ENCODE measurements around the gene HEATR3. TPM values are rescaled to one million over a fixed set of nuclear protein-coding genes. Genes with fewer than 3 reads are reported as not detected.

The HEATR3 gene
- total and polyA plus RNA-seq, 2 of the 13 experiments (the other 11 are each of a cell fraction or from before 2014, with no cell fraction given): 22.4 to 52.4 TPM

DNA sequence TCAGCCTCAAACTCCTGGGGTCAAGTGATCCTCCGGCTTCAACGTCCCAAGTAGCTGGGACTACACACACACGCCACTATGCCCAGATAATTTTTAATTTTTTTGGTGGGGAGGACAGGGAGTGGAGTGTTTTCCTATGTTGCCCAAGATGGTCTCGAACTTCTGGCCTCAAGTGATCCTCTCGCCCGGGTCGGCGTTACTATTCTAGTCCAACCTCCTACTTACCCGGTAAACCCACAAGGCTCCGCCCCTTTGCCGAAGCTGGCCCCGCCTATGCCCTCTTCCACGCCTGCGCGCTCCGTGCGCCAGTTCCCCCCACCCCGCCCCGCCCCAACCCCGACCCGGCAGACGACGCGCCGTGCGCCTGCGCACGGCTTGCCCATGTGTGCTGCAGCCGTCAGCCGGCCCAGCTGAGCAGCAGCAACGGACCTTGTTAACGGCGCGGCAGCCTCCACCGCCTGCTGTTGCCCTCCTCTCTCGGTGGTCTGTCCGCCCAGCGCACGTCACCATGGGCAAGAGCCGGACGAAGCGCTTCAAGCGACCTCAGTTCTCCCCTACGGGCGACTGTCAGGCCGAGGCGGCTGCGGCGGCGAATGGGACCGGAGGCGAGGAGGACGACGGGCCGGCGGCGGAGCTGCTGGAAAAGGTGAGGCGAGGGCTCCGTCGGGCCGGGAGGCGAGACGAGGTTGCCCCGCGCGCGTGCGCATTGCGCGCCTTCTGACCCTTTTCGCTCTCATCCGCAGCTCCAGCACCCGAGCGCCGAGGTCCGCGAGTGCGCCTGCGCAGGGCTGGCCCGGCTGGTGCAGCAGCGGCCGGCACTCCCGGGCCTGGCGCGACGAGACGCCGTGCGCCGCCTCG, at the start of gene HEATR3 (continued):
- TF ChIP-seq, protein P1, sequence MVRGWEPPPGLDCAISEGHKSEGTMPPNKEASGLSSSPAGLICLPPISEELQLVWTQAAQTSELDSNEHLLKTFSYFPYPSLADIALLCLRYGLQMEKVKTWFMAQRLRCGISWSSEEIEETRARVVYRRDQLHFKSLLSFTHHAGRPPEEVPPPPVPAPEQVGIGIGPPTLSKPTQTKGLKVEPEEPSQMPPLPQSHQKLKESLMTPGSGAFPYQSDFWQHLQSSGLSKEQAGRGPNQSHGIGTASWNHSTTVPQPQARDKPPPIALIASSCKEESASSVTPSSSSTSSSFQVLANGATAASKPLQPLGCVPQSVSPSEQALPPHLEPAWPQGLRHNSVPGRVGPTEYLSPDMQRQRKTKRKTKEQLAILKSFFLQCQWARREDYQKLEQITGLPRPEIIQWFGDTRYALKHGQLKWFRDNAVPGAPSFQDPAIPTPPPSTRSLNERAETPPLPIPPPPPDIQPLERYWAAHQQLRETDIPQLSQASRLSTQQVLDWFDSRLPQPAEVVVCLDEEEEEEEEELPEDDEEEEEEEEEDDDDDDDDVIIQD (CRISPR knock-in tag; IDR thresholded peaks at IDR 0.05; ENCODE audit: low read depth): 0 out of 2 replicates have a peak, but pooled peaks have one; percentile 17
- no peak; the same call in 1 of the 2 replicates for TF ChIP-seq GTF3A (CRISPR knock-in tag; conservative IDR thresholded peaks at IDR 0.05)
- no peak for TF ChIP-seq TCF7L2 (IDR thresholded peaks at IDR 0.05; ENCODE audit: low read depth, low read length)
- peak; percentile 69; the same call in 1 of the 3 replicates for TF ChIP-seq MXI1 (IDR thresholded peaks at IDR 0.05; ENCODE audit: borderline replicate concordance, low read depth, low read length)
- TF ChIP-seq, protein P2, sequence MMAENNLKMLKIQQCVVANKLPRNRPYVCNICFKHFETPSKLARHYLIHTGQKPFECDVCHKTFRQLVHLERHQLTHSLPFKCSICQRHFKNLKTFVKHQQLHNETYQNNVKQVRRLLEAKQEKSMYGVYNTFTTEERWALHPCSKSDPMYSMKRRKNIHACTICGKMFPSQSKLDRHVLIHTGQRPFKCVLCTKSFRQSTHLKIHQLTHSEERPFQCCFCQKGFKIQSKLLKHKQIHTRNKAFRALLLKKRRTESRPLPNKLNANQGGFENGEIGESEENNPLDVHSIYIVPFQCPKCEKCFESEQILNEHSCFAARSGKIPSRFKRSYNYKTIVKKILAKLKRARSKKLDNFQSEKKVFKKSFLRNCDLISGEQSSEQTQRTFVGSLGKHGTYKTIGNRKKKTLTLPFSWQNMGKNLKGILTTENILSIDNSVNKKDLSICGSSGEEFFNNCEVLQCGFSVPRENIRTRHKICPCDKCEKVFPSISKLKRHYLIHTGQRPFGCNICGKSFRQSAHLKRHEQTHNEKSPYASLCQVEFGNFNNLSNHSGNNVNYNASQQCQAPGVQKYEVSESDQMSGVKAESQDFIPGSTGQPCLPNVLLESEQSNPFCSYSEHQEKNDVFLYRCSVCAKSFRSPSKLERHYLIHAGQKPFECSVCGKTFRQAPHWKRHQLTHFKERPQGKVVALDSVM (CRISPR knock-in tag; IDR thresholded peaks at IDR 0.05): 0 out of 2 replicates have a peak, but pooled peaks have one; percentile 1
- 0 out of 2 replicates have a peak, but pooled peaks have one; percentile 13 for TF ChIP-seq MIXL1 (CRISPR knock-in tag; IDR thresholded peaks at IDR 0.05)
- 0 out of 2 replicates have a peak, but pooled peaks have one; percentile 32 for TF ChIP-seq TBX2 (CRISPR knock-in tag; IDR thresholded peaks at IDR 0.05; ENCODE audit: borderline replicate concordance)
- TF ChIP-seq ZNF558 (CRISPR knock-in tag; IDR thresholded peaks at IDR 0.05; ENCODE audit: borderline replicate concordance): no peak
- TF ChIP-seq ZNF367 (CRISPR knock-in tag; IDR thresholded peaks at IDR 0.05; ENCODE audit: borderline replicate concordance): no peak
- TF ChIP-seq, protein P3, sequence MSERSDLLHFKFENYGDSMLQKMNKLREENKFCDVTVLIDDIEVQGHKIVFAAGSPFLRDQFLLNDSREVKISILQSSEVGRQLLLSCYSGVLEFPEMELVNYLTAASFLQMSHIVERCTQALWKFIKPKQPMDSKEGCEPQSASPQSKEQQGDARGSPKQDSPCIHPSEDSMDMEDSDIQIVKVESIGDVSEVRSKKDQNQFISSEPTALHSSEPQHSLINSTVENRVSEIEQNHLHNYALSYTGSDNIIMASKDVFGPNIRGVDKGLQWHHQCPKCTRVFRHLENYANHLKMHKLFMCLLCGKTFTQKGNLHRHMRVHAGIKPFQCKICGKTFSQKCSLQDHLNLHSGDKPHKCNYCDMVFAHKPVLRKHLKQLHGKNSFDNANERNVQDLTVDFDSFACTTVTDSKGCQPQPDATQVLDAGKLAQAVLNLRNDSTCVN (CRISPR knock-in tag; IDR thresholded peaks at IDR 0.05; ENCODE audit: borderline replicate concordance): peak; percentile 80
- TF ChIP-seq FIP1L1 (IDR thresholded peaks at IDR 0.05; ENCODE audit: borderline replicate concordance, insufficient read depth, low read depth, low read length): no peak
- TF ChIP-seq ZFP36L1 (CRISPR knock-in tag; IDR thresholded peaks at IDR 0.05): peak; percentile 97
- TF ChIP-seq, protein P4, sequence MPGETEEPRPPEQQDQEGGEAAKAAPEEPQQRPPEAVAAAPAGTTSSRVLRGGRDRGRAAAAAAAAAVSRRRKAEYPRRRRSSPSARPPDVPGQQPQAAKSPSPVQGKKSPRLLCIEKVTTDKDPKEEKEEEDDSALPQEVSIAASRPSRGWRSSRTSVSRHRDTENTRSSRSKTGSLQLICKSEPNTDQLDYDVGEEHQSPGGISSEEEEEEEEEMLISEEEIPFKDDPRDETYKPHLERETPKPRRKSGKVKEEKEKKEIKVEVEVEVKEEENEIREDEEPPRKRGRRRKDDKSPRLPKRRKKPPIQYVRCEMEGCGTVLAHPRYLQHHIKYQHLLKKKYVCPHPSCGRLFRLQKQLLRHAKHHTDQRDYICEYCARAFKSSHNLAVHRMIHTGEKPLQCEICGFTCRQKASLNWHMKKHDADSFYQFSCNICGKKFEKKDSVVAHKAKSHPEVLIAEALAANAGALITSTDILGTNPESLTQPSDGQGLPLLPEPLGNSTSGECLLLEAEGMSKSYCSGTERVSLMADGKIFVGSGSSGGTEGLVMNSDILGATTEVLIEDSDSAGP (CRISPR knock-in tag; IDR thresholded peaks at IDR 0.05; ENCODE audit: borderline replicate concordance): peak; percentile 85
- TF ChIP-seq CAMTA2 (CRISPR knock-in tag; IDR thresholded peaks at IDR 0.05; ENCODE audit: borderline replicate concordance): peak; percentile 91
- peak; percentile 62; the same call in 1 of the 2 replicates for TF ChIP-seq ZSCAN12 (CRISPR knock-in tag; IDR thresholded peaks at IDR 0.05)
- peak; percentile 31 for TF ChIP-seq ZNF331 (CRISPR knock-in tag; IDR thresholded peaks at IDR 0.05)
- TF ChIP-seq ZNF12 (CRISPR knock-in tag; IDR thresholded peaks at IDR 0.05): no peak
- TF ChIP-seq ASH2L (IDR thresholded peaks at IDR 0.05; ENCODE audit: insufficient read length, low read depth, low read length): peak; percentile 69
- TF ChIP-seq ZNF138 (CRISPR knock-in tag; IDR thresholded peaks at IDR 0.05; ENCODE audit: low read depth): no peak
- TF ChIP-seq ZNF879 (CRISPR knock-in tag; IDR thresholded peaks at IDR 0.05): no peak; the same call in 1 of the 2 replicates
- TF ChIP-seq ZNF30 (CRISPR knock-in tag; IDR thresholded peaks at IDR 0.05): no peak
- TF ChIP-seq CEBPG (CRISPR knock-in tag; IDR thresholded peaks at IDR 0.05): no peak

All from HepG2 (cell line).